ENCODE measurements around the gene CDC7. TPM values are rescaled to one million over a fixed set of nuclear protein-coding genes. Genes with fewer than 3 reads are reported as not detected.

CDC7 gene
- total RNA-seq, result 0.72 and 4.0 TPM in 2 replicates

DNA sequence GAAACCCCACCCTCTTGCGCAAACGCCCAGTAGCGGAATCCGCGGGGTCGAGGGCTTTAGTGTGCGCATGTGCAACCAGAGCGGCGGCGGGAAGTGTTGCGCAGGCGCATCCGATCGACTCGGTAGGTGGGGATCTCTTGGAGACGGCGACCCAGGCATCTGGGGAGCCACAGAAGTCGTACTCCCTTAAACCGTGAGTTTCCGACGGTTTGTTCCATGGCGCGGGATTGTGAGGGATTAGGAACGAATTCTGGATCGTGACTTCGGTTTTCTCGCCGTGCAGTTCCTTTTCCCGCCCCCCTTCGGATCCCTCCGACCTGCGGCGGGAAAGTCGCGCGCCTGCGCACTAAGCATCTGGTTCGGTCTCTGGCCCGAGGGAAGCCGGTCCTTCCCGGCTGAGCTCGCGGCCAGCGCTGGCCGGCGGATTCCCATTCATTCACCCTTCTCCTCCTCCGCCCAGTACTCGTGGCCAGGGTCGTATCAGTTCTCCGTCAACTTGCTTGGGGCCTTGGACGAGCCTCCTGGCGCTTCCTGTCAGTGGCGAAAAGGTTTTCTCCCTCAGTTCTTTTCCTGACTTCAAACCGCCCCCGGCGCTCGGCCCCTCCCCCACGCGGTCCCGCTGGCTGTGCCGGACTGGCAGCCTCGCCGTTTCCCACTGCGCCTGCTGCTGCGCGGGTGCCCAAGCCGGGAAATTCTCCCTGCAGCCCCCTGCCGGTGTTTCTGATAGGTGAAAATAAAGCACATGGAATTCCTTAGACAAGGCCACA lies at the start of gene CDC7:
Gene CDC7, plus strand, starts transcription at position 96 of the 767 bp plus-strand sequence. CDS start 866 bp downstream, outside the sequence.

Other genes starting within 250 kb of the CDC7 start
- under 0.01 TPM in 1 of 2 replicates, not detected in the other for gene HFM1, start 96.0 kb upstream of the CDC7 start, total RNA-seq